Activated gamma-delta T cell treated with Interleukin-2 at 50 U/mL for 16 hours (primary cell): Measurements from ENCODE around the gene PMEPA1.

Experiments used
- DNase-seq: peaks from one replicate; pipeline ENCODE4 v3.0.0-alpha.2; 2020

PMEPA1 gene

GRCh38 chr20:57660181-57660921 lies 49.5 kb downstream of the PMEPA1 start:
- DNase-seq = no peak

- DNase-seq = no peak
Observed at GRCh38 chr20:57659517-57660180, 50.2 kb downstream of the PMEPA1 start.

- no peak for DNase-seq
Observed at GRCh38 chr20:57658833-57659516, 50.8 kb downstream of the PMEPA1 start.

GRCh38 chr20:57658447-57658832 lies 51.4 kb downstream of the PMEPA1 start:
- no peak for DNase-seq

GRCh38 chr20:57657535-57658446 lies 52.0 kb downstream of the PMEPA1 start:
- peak; percentile 48 for DNase-seq

- DNase-seq = no peak
Observed at GRCh38 chr20:57656821-57657534, 52.8 kb downstream of the PMEPA1 start.

GRCh38 chr20:57656252-57656820 lies 53.5 kb downstream of the PMEPA1 start:
- DNase-seq = no peak

- DNase-seq = no peak
Observed at GRCh38 chr20:57655809-57656155, 54.0 kb downstream of the PMEPA1 start.

GRCh38 chr20:57654998-57655808 lies 54.6 kb downstream of the PMEPA1 start:
- DNase-seq = no peak

- peak; percentile 56 for DNase-seq
Observed at GRCh38 chr20:57654363-57654997, 55.3 kb downstream of the PMEPA1 start.

GRCh38 chr20:57653910-57654309 lies 55.9 kb downstream of the PMEPA1 start:
- DNase-seq = no peak

- DNase-seq = no peak
Observed at GRCh38 chr20:57653546-57653900, 56.3 kb downstream of the PMEPA1 start.

- no peak for DNase-seq
Observed at GRCh38 chr20:57652606-57653545, 56.9 kb downstream of the PMEPA1 start.

- no peak for DNase-seq
Observed at GRCh38 chr20:57651881-57652605, 57.8 kb downstream of the PMEPA1 start.

GRCh38 chr20:57650756-57651483 lies 58.9 kb downstream of the PMEPA1 start:
- DNase-seq = no peak

GRCh38 chr20:57650266-57650665 lies 59.5 kb downstream of the PMEPA1 start:
- no peak for DNase-seq

- DNase-seq = no peak
Observed at GRCh38 chr20:57649617-57650015, 60.2 kb downstream of the PMEPA1 start.
